Measurements from ENCODE around the gene CAPSL. TPM values are rescaled to one million over a fixed set of nuclear protein-coding genes. Genes with fewer than 3 reads are reported as not detected.

Gene CAPSL
- total and polyA plus RNA-seq, 8 donors, result not detected

DNA sequence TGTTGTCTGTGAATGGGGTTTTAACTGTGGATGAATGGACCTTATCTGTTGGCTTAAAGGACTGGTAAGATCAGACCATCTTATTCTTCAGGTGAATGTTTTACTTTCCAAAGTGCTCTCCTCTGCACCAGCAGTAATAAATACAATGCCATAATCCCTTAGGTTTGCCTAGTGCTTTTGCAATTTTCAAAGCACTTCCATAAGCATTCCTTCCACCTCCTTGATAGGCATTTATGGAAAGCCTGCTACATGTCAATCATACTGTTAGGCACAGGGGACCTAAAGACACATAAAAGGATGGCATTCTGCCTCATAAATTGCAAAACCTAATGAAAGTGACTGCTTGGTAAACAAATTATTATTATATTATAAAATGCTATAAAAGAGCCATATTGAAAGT lies 60.3 kb downstream of the CAPSL start:
- TF ChIP-seq, protein P1, sequence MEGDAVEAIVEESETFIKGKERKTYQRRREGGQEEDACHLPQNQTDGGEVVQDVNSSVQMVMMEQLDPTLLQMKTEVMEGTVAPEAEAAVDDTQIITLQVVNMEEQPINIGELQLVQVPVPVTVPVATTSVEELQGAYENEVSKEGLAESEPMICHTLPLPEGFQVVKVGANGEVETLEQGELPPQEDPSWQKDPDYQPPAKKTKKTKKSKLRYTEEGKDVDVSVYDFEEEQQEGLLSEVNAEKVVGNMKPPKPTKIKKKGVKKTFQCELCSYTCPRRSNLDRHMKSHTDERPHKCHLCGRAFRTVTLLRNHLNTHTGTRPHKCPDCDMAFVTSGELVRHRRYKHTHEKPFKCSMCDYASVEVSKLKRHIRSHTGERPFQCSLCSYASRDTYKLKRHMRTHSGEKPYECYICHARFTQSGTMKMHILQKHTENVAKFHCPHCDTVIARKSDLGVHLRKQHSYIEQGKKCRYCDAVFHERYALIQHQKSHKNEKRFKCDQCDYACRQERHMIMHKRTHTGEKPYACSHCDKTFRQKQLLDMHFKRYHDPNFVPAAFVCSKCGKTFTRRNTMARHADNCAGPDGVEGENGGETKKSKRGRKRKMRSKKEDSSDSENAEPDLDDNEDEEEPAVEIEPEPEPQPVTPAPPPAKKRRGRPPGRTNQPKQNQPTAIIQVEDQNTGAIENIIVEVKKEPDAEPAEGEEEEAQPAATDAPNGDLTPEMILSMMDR (IDR thresholded peaks at IDR 0.05), result no peak
- no peak for TF ChIP-seq POLR2A (IDR thresholded peaks at IDR 0.05)
- TF ChIP-seq EP300 (IDR thresholded peaks at IDR 0.05), result no peak
- intact Hi-C loops (cut with DNase I; ENCODE audit: low total_unique reads), result no loop called here

GRCh38 chr5:35877655-35878054 lies 60.8 kb downstream of the CAPSL start:
- H3K4me3 ChIP-seq, result no peak overlapping the region
- H3K9me3 ChIP-seq, result no peaks in the 10 kb centered on the region
- H3K36me3 ChIP-seq, result no peaks in the 10 kb centered on the region
- 53 to 97% (median 85%) methylated on average over 2 of the region's 2 CpGs for WGBS, 5 donors
- no peaks in the 10 kb centered on the region for H3K27me3 ChIP-seq
- H3K27ac ChIP-seq, result no peak overlapping the region
- intact Hi-C loops (cut with DNase I; ENCODE audit: low total_unique reads), result no loop called here
- TF ChIP-seq EP300 (IDR thresholded peaks at IDR 0.05), result no peak
- TF ChIP-seq, protein P1 (IDR thresholded peaks at IDR 0.05), result no peak
- no peak for TF ChIP-seq POLR2A (IDR thresholded peaks at IDR 0.05)
- no peak for TF ChIP-seq POLR2AphosphoS5 (IDR thresholded peaks at IDR 0.05)
- no peak for DNase-seq
- H3K4me1 ChIP-seq, result no peaks in the 10 kb centered on the region

More for the DNA sequence above, 60.3 kb downstream of the CAPSL start:
- Histone ChIP-seq H3K36me3 (no peaks in the 10 kb centered on the region), H3K4me3 (no peak overlapping the region), H3K4me1 (no peaks in the 10 kb centered on the region), H3K27ac (no peak overlapping the region), H3K9me3 (no peaks in the 10 kb centered on the region), H3K27me3 (no peaks in the 10 kb centered on the region)
- DNase-seq, result no peak

DNA sequence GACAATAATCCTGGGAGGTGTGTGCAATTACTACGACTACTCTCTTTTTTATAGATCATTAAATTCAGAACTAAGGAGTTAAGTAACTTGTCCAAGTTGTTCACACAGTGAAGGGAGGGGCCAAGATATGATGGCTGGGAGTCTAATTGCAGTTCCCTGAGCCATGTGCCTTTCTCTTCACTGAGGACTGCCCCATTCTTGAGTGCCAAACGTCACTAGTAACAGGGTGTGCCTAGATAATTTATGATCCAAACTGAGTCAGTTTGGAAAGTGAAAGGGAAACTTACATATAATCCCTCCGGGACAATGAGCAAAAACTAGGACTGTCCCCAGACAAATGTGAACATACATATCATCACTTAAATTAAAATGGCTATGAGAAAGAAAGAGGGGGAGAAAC lies 61.5 kb downstream of the CAPSL start:
- Histone ChIP-seq H3K27ac (no peak overlapping the region), H3K36me3 (no peaks in the 10 kb centered on the region), H3K4me1 (no peaks in the 10 kb centered on the region), H3K4me3 (no peak overlapping the region), H3K27me3 (no peaks in the 10 kb centered on the region), H3K9me3 (no peaks in the 10 kb centered on the region)
- TF ChIP-seq EP300 (IDR thresholded peaks at IDR 0.05), result no peak
- TF ChIP-seq, protein P1 (IDR thresholded peaks at IDR 0.05), result no peak
- intact Hi-C loops (cut with DNase I; ENCODE audit: low total_unique reads), result no loop called here
- 37 to 49% (median 42%) methylated on average over 3 of the region's 3 CpGs for WGBS, 5 donors
- peak in 1 of 2 donors; percentile 33 for DNase-seq

DNA sequence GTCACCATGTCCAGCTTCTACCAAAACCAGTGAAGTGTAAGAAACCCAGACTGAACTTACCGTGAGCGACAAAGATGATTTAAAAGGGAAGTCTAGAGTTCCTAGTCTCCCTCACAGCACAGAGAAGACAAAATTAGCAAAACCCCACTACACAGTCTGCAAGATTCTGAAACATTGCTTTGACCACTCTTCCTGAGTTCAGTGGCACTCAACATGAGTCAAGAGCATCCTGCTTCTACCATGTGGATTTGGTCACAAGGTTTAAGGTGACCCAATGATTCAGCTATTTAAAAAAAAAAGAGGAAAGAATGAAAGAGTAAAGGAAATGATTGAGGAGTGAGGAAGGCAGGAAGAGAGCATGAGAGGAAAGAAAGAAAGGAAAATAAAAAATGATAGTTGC lies 62.0 kb downstream of the CAPSL start:
- Histone ChIP-seq H3K9me3 (no peaks in the 10 kb centered on the region), H3K4me1 (no peaks in the 10 kb centered on the region), H3K27ac (no peak overlapping the region), H3K4me3 (no peak overlapping the region), H3K36me3 (no peaks in the 10 kb centered on the region), H3K27me3 (no peaks in the 10 kb centered on the region)
- DNase-seq, result no peak
- intact Hi-C loops (cut with DNase I; ENCODE audit: low total_unique reads), result no loop called here
- TF ChIP-seq EP300 (IDR thresholded peaks at IDR 0.05) (no peak), POLR2A (IDR thresholded peaks at IDR 0.05) (no peak), POLR2AphosphoS5 (IDR thresholded peaks at IDR 0.05) (no peak)
- TF ChIP-seq, protein P1 (IDR thresholded peaks at IDR 0.05), result no peak
- 71 to 86% (median 79%) methylated on average over 2 of the region's 2 CpGs for WGBS, 5 donors

Data from stomach (tissue), 9 donors.